Effector CD8-positive, alpha-beta T cell (primary cell): ENCODE measurements around the gene LINS1.

Experiments used
- DNase-seq: peaks from one replicate; lab custom pipeline; 2025; lab: John Stamatoyannopoulos, UW

LINS1 gene

DNA sequence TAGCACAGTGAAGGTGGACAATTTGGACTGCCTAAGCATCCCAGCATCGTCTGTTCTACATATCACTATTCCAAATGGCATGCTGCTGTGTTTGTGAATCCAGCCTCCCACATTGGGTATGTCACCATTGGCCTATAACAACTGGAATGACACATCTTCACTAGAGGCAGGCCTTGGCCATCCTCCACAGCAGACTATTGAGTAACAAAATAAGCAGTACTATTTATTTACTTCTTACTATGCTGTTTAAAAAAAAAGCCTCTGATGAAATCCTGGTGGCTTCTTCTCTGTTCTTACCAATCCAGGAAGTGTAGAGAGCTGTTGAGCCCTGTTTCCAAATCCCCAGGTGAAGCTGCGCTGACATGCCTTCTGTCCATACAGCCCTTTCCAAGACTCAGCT lies 42.7 kb downstream of the LINS1 start:
- no peak for DNase-seq

DNA sequence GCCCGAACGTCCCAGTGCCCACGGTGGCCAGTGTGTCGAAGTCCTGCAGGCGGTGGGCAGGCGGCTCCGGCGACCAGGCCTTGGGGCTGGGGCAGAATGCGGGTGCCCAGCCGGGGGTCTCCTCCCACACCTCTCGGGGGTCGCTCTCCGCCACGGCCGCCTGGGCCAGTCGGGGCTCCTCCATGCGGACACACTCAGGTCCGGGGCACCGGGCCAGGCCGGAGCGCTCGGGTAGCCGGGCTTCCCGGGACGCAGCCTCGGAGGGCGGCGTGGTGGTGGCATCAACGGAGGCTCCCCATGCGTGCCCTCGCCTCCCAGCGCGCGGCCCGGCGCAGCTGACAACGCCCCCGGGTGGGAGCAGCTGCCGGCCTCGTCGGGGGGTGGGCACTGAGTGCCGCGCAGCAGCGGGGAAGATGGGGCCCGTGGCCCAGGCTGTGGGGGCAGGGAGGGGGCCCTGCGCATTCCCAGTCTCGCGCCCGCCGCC lies 43.2 kb downstream of the LINS1 start:
- DNase-seq, result no peak

DNA sequence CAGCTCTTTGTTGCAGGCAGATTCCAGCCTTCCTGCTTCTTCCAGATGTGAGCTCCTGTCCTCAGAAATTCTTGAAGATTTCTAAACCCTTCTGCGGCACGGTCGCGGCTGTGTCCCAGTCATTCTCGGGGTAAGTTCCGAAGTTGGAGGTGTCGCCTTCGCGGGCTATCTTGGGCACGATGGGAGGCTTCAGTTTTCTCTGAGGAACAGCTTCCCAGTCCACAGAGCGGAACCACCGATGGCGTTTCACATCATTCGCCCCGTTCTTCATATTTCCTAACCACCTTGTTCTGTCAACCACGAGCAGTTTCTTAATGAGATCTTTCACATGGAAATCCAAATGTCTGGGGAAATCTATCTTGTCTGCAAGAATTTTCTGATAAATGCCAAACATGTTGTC lies 48.5 kb downstream of the LINS1 start:
- no peak for DNase-seq

DNA sequence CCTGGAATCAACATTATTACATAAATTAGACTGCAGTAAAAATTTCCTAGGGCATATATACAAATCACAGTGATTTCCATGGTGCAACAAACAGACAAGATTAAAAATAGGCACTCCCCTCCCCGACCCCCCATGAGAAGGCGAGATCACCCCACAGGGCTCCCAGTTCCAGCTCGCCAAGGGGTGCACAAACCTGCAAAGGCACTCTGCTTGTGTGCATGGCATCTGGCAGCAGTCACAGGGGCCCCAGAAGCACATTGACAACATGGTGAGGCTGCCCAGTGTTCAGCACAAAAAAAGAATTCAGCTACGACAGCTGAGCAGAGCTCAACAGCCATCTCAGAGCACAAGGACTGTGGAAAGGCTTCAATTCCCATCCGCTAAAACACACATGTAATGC lies 54.0 kb downstream of the LINS1 start:
- no peak for DNase-seq

DNA sequence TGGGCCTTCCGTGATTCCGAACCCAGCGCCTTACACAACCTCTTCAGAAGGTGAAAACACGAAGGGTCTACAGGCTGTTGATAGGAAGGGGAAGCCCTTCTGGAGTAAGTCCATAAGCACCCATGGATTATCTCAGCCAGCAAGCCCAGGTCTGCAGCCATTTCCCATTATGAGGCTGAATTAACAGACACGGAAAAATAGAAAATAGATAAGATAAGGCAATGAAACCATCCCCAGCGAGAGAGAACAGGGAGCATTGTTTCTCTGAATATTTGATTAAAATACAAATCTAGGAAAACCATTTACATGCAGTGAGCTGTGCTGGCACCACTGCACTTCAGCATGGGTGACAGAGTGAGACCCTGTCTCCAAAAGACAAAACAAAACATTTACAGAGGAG lies 57.0 kb downstream of the LINS1 start:
- DNase-seq, result no peak

DNA sequence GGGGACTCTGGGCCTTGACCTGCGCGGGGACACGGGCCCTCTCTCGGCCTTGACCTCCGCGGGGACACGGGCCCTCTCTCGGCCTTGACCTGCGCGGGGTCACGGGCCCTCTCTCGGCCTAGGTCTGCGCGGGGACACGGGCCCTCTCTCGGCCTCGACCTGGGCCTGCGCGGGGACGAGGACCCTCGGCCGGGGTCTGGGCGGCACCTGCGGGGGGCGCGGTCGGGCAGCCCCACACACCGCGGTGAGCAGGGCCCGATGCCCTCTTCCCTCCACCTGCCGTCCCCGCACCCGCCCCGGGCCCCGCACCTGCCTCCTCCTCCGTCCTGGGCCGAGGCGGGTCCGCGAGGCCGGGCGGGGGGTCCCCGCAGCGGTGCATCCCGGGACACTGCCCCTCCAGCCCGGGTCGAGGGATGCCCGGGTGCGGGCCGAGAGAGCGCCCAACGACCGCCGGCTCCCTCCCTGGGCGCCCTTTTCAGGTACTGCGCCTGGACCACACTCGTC lies 57.6 kb downstream of the LINS1 start:
- DNase-seq, result no peak

DNA sequence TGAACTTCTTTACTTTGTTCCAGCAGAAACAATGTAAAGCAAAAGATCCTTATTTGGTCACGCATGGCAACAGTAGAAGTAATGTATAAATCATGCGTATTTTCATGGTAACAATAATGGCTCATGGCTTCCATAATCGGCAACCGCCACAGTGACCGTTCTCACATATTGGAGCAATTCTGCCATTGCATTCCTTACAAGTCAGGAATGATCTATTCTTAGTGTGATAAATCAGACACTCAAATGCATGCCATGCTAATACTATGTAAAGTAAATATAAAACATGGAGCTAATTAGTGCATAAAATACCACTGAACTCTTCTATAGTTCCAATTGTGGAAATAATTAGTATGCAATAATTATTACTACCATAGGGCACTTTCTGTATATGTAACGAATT lies 59.7 kb downstream of the LINS1 start:
- no peak for DNase-seq

DNA sequence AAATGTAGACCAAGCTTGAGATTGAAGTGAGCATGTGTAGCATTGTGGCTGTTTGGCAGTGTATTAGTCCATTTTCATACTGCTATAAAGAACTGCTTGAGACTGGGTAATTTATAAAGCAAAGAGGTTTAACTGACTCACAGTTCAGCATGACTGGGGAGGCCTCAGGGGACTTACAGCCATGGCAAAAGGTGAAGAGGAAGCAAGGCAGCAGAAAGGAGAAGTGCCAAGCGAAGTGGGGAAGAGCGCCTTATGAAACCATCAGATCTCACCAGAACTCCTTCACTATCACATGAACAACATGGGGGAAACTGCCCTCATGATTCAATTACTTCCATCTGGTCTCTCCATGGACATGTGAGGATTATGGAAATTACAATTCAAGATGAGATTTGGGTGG lies 64.7 kb downstream of the LINS1 start:
- no peak for DNase-seq

DNA sequence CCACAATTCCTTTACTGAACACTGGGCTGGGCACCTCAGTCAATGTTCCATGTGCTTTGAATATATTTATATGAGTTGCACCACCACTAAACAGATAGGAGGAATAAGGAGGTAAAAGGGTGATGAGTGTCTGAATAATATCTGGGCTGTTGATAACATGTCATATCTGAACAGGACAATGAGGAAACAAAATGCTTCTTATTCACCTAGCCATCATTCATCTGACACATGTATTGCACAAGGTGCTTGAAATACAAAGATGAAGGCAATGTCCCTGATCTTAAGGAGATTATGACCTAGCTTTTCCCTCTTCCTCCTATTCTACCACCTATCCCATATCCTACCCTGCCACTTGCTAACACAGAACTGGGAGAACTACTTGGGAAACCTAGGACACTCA lies 65.3 kb downstream of the LINS1 start:
- no peak for DNase-seq

DNA sequence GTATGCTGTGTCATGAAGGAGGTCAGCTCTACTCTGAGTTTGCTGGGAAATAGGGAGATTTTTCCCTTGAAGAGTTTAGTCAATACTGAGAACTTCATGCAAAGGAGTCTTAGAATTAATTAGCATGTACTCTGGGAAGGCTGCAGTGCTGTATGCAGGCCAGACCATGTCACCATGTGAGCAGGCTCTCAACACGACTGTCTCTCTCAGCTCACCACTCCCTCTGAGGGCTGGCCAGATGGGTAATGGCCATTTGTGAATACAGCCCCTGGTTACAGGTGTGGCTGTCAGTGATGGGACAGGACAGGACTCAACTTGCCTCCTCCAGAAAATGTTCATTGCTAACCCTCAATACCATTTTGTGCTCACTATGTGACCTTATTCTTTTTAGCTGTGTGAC lies 68.1 kb downstream of the LINS1 start:
- DNase-seq, result no peak

DNA sequence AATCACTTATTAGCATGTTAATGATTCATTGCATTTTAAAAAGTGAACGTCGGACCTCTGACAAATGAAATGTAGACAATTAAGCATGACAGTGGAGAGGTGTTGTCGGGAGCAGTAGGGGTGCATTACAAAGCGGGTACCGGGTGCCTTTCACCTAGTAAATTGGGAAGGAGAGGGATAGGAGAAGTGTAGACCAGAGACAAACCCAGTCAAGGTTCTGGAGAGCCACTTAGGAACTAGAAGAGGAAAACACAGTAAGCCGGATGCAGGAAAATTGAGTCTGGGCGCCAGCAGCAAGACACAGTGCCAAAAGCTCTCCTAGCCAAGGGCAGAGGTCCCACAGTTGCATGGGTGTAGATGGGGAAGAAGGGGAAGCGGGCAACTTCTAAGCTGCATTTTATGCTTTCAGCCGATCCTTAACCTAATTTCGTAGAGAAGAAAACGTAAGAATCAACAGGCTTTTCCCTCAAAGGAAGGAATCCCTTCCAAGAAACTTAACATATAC lies 70.1 kb downstream of the LINS1 start:
- no peak for DNase-seq

DNA sequence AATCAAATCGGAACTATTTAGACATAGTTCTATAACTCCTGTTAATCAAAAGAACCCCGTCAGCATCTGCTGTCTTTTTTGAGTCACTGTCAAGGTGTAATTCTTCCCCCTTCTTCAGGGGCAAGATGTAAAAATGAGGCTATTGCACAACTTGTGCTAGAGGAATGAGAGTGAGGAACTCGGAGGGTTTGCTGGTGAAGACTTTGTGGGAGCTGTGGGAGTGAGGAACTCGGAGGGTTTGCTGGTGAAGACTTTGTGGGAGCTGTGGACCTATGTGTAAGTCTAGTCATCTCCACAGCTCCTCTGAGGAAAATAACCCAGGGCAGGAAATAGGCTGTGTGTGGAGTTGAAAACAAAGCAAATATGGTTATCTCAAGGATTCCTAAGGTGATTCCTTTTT lies 70.8 kb downstream of the LINS1 start:
- no peak for DNase-seq

DNA sequence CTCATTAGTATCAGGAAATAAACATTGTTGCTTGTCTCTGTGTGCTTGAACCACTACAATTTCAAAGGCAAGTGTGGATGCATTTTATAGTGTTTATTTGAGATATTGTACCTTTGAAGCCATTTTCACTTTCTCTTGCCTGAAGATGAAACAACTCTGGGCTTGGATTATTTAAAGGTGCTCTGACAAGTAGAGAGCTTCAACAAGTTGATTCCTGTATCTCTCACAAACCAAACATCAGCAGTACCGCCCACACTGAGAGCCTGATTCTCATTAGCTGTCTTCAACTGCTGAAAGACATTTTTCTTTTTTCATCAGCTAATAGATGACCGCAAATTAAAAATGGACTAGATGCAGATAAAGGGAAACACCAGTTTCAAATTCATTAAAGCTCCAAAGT lies 72.4 kb downstream of the LINS1 start:
- DNase-seq, result no peak

DNA sequence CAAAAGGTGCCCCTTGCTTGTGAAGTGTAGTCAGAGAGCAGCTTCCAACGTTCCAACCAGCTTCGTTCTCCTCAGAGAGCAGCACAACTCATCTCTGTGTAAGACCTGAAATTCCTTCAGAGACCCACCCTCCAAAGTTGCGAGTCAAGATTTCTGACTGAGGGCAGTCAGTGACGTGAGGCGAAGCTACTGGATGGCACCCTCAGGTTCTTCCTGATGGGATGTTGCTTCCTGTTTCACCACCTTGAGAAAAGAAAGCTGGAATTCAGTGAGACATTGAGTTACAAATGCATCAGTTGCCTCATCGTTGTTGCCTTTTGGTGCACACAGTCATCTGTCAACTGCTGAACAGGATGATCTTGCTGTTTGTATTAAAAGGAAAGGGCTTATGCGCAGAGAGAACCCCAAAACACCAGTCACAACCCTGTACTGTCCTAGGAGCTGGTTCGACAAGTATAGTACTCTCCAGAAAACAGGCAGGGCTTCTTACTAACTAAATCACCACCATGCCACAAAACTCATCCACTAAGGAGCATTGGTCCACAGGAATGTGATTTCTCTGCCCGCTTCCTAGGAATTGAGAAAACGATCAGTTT lies 73.1 kb downstream of the LINS1 start, which contains the start of gene CERS3:
TSS of gene CERS3 (minus strand) at position 118 of the 596 bp plus-strand sequence. CDS start 27,101 bp downstream, outside the sequence.
- DNase-seq, result no peak

DNA sequence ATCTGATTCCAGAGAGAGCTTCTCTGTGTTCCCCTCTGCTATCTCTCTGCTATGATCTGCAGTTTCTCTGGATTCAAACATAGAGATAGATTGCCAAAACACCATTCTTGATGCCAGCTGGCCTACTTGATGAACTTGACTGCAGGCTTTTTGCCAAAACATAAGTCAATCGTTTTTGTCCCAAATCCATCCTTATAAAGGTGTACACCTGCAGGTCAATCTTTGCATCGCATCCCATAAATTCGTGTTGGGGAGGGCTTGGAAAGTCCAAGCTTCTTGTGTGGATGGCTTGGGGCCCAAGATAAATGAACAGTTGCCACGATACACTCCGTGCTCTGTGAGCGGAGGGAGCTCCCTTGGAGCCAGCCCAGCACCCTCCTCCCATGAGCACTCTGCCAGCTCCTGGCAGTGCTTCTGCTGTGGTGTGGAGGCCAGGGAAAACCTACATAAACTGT lies 75.9 kb downstream of the LINS1 start:
- DNase-seq, result no peak

DNA sequence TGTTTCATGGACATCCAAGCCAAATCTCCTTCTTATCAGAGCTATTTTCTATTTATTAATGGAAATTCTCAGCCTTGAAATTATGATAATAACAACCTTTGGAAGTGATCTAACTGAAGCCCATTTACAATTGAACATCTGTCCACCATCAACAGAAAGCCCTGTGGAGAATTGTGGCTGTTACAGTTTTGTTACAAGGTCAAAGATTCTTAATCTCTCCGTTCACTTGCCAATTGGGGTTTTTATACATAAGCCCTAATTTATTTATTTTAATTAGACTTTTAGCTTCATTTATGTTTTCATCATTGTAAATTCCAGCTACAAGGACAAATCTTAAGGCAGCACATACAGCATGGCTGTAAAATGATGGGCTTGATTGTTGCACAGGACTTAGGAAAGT lies 76.5 kb downstream of the LINS1 start:
- DNase-seq, result no peak

DNA sequence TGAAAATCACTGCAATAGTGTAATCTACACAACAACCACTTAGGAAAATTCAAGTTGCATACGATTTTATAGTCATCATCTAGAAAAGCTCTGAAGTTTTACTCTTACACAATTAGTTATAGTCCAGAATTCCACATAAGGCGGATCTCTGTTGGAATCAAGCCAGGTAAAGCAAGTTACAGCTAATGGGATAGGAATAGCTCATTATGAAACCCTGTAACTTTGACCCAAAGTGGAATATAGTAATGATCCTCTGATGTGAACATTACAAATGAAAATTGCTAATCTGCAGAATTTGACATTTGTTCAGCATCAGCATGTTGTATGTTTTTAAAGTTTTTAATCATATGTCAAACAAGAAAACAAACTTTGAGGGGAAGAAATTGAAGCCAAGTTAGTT lies 77.7 kb downstream of the LINS1 start:
- DNase-seq, result no peak

DNA sequence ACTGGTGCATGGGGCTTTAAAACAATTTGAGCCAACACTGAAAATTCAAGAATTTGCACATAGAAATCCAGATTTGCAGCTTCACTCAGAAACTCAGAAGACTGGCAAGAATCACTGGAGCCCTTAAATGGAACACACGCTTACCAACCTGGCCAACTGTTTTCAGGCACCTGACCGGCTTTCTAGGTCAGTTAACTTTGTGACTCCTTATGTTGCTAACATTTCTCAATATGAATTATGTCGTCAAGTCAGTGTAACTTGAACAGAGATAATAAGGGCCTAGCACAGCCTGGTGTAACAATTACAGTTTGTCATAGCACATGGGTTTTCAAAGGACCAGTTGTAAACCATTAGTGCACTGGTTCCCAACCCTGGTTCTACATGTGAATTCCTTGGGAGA lies 80.1 kb downstream of the LINS1 start:
- DNase-seq, result no peak

DNA sequence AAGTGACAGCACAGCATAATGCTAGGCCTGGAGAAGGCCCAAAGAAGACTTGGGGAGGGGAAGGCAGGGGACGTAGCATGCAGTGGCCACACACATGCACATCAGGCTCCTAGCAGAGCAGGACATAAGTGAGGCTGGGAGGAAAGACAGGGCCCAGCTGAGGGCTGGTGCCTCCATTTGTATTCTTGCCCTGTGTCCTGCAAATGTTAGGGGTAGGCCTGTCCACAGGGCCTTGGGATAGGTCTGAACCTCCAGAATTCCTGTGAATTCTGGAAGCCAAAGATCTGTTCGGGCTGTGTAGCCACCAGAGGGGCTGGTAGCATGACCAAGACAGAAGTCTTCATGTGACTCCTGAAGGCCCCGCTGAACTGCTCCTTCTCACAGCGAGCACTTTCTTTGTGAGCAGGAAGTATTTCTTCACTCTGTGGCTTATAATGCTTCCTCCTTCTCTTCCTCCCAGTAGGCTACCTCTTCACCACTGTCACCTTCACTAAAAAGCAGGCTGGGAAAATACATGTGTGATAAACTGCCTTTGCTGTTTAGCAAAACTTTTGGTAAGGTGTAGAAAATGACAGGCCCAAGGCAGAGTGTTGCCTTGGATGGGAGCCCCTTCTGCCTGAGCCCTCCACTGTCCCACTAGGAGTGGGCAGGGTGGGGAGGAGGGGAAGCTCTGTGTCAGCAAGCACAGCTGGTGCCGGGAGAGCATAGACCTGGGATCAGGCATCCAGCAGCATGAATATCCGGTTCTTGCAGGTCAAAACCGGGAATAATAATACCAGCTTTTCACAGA lies 81.7 kb downstream of the LINS1 start:
- no peak for DNase-seq

DNA sequence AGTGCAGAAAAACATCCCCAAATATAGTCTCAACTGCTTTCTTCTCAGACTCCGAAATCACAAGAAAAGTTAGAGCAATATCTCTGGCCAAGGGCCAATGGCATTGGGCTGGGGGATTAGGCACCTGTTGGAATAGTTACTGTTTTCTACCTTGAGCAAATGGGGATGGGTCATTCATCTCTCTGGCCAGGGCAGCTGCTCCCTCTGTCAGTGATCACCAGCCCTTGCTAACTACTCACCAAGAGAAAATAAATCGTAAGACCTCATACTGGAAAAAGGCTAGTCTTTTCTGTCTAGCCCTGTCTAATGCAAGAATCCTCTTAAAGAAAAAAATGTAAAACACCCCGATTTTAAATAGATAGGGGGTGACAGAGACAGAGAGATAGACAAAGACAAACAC lies 84.1 kb downstream of the LINS1 start:
- no peak for DNase-seq
